ENCODE results near the gene EGLN2. TPM values are rescaled to one million over a fixed set of nuclear protein-coding genes. Genes with fewer than 3 reads are reported as not detected.
"Not testable (repeated sequence)": the region's sequence is repeated elsewhere in the genome, so short reads cannot be mapped to it uniquely, and the experiment has no call there.

EGLN2 gene
- polyA plus RNA-seq, 1 of the 3 experiments (the other 2 are of a cell fraction), result 43.0 TPM

DNA sequence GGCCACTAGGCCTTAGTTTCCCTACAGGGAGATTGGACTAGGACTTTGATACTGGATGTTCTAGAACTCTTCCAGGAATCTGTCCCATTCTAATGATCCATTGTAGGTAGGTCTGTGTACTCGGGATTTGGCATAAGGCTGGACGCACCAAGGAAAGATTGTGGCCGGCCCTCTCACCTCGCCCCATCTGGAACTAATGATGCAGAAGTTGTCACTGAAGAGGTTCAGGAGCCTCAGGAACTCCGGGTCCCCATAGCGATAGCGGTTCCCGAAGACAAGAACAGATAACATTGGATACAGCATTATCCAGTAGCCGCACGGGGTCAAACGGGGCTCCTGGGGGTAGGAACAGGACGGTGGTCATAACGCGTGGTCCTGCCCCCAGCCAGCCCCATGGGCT lies 11.2 kb downstream of the EGLN2 start (continued):
- TF ChIP-seq, protein P1, sequence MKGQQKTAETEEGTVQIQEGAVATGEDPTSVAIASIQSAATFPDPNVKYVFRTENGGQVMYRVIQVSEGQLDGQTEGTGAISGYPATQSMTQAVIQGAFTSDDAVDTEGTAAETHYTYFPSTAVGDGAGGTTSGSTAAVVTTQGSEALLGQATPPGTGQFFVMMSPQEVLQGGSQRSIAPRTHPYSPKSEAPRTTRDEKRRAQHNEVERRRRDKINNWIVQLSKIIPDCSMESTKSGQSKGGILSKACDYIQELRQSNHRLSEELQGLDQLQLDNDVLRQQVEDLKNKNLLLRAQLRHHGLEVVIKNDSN (IDR thresholded peaks at IDR 0.05; ENCODE audit: borderline replicate concordance, low read depth), result no peak
- no peak for TF ChIP-seq FOXJ3 (CRISPR knock-in tag; IDR thresholded peaks at IDR 0.05)
- TF ChIP-seq JUND (IDR thresholded peaks at IDR 0.05), result no peak
- TF ChIP-seq MXI1 (IDR thresholded peaks at IDR 0.05; ENCODE audit: low read depth, low read length), result no peak
- TF ChIP-seq GATA2 (CRISPR knock-in tag; IDR thresholded peaks at IDR 0.05), result no peak
- no peak for TF ChIP-seq SMC3 (IDR thresholded peaks at IDR 0.05; ENCODE audit: low read depth, low read length)

DNA sequence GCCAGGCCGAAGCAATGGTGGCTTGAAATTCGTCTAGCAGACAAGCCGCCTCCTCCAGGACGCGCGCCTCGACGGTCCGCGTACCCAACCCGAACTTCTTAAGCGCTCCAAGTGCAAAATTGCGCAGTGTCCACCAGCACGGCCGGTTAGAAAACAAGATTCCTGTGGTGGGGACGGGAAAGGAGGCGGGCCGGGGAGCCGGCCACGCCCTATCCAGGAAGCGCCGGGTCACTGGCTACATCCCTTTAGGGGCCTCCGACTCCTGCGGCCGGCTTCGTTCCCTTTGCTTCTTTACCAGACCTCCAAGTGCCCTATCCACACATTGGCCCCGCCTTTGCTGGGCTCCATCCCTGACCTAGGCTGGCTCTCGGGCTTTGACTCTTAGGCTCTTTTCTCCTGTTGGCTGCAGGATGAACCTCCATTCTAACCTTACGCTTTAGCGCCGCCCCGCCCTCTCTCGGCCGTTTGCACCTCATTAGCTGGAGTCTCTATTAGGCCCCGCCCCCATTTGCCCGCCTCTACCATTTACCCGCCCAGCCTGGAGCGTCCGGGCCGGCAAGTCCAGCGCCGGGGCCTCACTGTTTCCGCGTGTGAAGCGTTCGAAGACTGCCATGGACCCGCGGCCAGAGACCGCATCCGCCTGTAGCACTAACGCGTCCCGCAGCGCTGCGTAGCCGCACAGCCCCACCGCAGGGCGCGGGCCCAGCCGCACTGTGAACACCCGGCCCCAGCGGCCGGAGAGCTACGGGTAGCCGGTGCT lies 11.8 kb downstream of the EGLN2 start:
- H3K36me3 ChIP-seq (replicated peaks in 1 of 2; ENCODE audit: control insufficient read depth in 1 of 2, insufficient read depth in 2 of 2, low read length in 1 of 2), result peaks cover 19 to 27% of the 10 kb centered on the region in 2 experiments
- H3K9me3 ChIP-seq; H3K9ac ChIP-seq; H3K9me2 ChIP-seq; H3K4me2 ChIP-seq; H2AFZ ChIP-seq (ENCODE audit: low read depth); H3K27ac ChIP-seq (ENCODE audit: low read depth in 2 of 2, low read length in 1 of 2); POLR2A ChIA-PET; H3K27me3 ChIP-seq (ENCODE audit: insufficient read depth): not testable (repeated sequence)
- WGBS (ENCODE audit: low lambda C conversion rate), result 52% methylated on average over 34 of the region's 65 CpGs
- H4K20me1 ChIP-seq (ENCODE audit: insufficient read depth), result peaks cover 43% of the 10 kb centered on the region
- TF ChIP-seq, protein P2, sequence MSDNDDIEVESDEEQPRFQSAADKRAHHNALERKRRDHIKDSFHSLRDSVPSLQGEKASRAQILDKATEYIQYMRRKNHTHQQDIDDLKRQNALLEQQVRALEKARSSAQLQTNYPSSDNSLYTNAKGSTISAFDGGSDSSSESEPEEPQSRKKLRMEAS (IDR thresholded peaks at IDR 0.05; ENCODE audit: low read depth), result peak; percentile 48; the same call in 1 of the 2 replicates
- H3K4me3 ChIP-seq (ENCODE audit: low read depth in 2 of 2, low read length in 1 of 2), result peak overlapping the region in 1 of 2 experiments; percentile 30; a peak in 1 of 4 replicates
- CTCF ChIA-PET, result interaction anchor here (1.3 kb wide), 1 partner anchor 148 kb away, joined by 3 read pairs; no protein-coding TSS in a partner anchor
- peaks cover 18% of the 10 kb centered on the region for H3F3A ChIP-seq (replicated peaks; ENCODE audit: insufficient read depth)
- H3K79me2 ChIP-seq (ENCODE audit: insufficient read depth), result peaks cover 37% of the 10 kb centered on the region
- H3K4me1 ChIP-seq (ENCODE audit: control insufficient read depth in 1 of 2, insufficient read depth in 2 of 2, low read depth in 1 of 2, low read length in 1 of 2), result peaks cover 12 to 25% of the 10 kb centered on the region in 2 experiments; a peak in 3 of 4 replicates
- peak; percentile 69 for DNase-seq

DNA sequence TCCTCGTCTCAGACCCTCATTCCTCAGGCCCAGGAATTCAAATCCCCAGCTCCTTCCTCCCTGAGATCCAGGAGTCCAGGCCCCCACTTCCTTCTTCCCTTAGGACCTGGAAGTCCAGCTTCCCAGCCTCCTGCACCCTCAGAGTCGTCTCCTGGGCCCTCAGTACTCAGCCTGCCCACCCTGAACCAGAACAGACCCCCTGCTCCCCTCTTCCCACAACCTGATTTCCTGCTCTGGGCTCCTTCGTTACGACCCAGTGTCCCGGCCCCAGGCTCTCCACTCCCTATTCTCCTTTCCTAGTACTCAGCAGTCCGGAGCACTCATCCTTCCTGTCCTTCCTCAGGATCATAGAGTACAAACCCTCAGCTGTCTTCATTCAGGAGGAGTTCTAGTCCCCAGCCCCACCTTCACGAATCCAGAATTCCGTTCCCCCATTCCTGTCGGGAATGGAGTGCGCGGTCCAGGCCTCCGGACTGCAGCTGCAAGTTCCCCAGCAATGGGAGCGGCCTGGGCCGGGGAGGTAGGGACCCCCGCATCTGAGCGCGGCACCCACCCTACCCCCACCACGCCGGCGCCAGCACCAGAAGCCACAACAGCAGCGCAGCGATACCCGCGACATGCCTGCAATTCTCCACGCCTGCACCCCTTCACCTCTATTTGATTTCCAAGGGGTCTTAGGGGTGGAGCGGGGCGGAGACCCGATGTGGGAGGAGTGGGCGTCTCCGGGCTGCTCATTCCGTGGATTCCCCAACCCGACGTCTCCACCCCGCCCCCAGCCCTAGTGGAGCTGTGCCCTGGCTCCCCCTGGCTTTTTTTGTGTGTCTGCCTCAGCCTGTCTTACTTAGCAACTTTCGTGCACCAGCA lies 12.7 kb downstream of the EGLN2 start:
- DNase-seq, result no peak
- H3K4me1 ChIP-seq (ENCODE audit: control insufficient read depth in 1 of 2, insufficient read depth in 2 of 2, low read depth in 1 of 2, low read length in 1 of 2), result peaks cover 5 to 16% of the 10 kb centered on the region in 2 experiments; a peak in 3 of 4 replicates
- H3K9me3 ChIP-seq, result no peaks in the 10 kb centered on the region
- H3K9ac ChIP-seq, result no peak overlapping the region
- no peaks in the 10 kb centered on the region for H3K27me3 ChIP-seq (ENCODE audit: insufficient read depth)
- 85% methylated on average over 33 of the region's 35 CpGs for WGBS (ENCODE audit: low lambda C conversion rate)
- H3K36me3 ChIP-seq (replicated peaks in 1 of 2; ENCODE audit: control insufficient read depth in 1 of 2, insufficient read depth in 2 of 2, low read length in 1 of 2), result peaks cover 19 to 27% of the 10 kb centered on the region in 2 experiments
- H2AFZ ChIP-seq (ENCODE audit: low read depth), result no peak overlapping the region
- no peak overlapping the region for H3K27ac ChIP-seq (ENCODE audit: low read depth in 2 of 2, low read length in 1 of 2)
- ChIA-PET CTCF (interaction anchor here (1.0 to 1.3 kb wide), 3 partner anchors 13 to 150 kb away, joined by 3 read pairs; partner anchors contain the start of gene EGLN2), POLR2A (no interaction called here)
- H3F3A ChIP-seq (replicated peaks; ENCODE audit: insufficient read depth), result peaks cover 12% of the 10 kb centered on the region
- H3K4me3 ChIP-seq (ENCODE audit: low read depth in 2 of 2, low read length in 1 of 2), result no peak overlapping the region
- peaks cover 36% of the 10 kb centered on the region for H4K20me1 ChIP-seq (ENCODE audit: insufficient read depth)
- no peaks in the 10 kb centered on the region for H3K9me2 ChIP-seq
- H3K4me2 ChIP-seq, result no peak overlapping the region
- peaks cover 31% of the 10 kb centered on the region for H3K79me2 ChIP-seq (ENCODE audit: insufficient read depth)
- TF ChIP-seq FOSL2 (IDR thresholded peaks at IDR 0.05; ENCODE audit: borderline replicate concordance, low read depth), result no peak
- no peak for TF ChIP-seq POLR2AphosphoS5 (IDR thresholded peaks at IDR 0.05; ENCODE audit: low read depth, low read length)
- no peak for TF ChIP-seq NRF1 (IDR thresholded peaks at IDR 0.05; ENCODE audit: low read depth, low read length)
- TF ChIP-seq, protein P1 (IDR thresholded peaks at IDR 0.05; ENCODE audit: borderline replicate concordance, low read depth), result no peak
- TF ChIP-seq SIN3A (IDR thresholded peaks at IDR 0.05; ENCODE audit: borderline replicate concordance, low read depth, low read length), result no peak
- TF ChIP-seq, protein P3, sequence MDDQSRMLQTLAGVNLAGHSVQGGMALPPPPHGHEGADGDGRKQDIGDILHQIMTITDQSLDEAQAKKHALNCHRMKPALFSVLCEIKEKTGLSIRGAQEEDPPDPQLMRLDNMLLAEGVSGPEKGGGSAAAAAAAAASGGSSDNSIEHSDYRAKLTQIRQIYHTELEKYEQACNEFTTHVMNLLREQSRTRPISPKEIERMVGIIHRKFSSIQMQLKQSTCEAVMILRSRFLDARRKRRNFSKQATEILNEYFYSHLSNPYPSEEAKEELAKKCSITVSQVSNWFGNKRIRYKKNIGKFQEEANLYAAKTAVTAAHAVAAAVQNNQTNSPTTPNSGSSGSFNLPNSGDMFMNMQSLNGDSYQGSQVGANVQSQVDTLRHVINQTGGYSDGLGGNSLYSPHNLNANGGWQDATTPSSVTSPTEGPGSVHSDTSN (IDR thresholded peaks at IDR 0.05), result no peak
- TF ChIP-seq, protein P4, sequence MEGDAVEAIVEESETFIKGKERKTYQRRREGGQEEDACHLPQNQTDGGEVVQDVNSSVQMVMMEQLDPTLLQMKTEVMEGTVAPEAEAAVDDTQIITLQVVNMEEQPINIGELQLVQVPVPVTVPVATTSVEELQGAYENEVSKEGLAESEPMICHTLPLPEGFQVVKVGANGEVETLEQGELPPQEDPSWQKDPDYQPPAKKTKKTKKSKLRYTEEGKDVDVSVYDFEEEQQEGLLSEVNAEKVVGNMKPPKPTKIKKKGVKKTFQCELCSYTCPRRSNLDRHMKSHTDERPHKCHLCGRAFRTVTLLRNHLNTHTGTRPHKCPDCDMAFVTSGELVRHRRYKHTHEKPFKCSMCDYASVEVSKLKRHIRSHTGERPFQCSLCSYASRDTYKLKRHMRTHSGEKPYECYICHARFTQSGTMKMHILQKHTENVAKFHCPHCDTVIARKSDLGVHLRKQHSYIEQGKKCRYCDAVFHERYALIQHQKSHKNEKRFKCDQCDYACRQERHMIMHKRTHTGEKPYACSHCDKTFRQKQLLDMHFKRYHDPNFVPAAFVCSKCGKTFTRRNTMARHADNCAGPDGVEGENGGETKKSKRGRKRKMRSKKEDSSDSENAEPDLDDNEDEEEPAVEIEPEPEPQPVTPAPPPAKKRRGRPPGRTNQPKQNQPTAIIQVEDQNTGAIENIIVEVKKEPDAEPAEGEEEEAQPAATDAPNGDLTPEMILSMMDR (IDR thresholded peaks at IDR 0.05), result no peak
- TF ChIP-seq CHD2 (IDR thresholded peaks at IDR 0.05; ENCODE audit: low read length, partially characterized antibody), result no peak
- TF ChIP-seq RCOR1 (IDR thresholded peaks at IDR 0.05; ENCODE audit: low read length), result no peak
- no peak for TF ChIP-seq EP300 (IDR thresholded peaks at IDR 0.05; ENCODE audit: borderline replicate concordance in 1 of 2, low read depth in 1 of 2, low read length in 1 of 2)
- no peak for TF ChIP-seq RAD21 (IDR thresholded peaks at IDR 0.05; ENCODE audit: low read length)
- no peak for TF ChIP-seq FOXJ3 (CRISPR knock-in tag; IDR thresholded peaks at IDR 0.05)
- no peak for TF ChIP-seq YY1 (IDR thresholded peaks at IDR 0.05; ENCODE audit: low read depth)
- no peak for TF ChIP-seq SMC3 (IDR thresholded peaks at IDR 0.05; ENCODE audit: low read depth, low read length)
